Right ventricle myocardium inferior (tissue), 1 donor: ENCODE results near the gene DAAM1. TPM values are rescaled to one million over a fixed set of nuclear protein-coding genes. Genes with fewer than 3 reads are reported as not detected.

Source experiments
- ATAC-seq: fragments of 200-7000 bp; cut with Tn5 transposase; one replicate; pipeline ENCODE4 v1.9.1; 2020; ENCODE audit warnings: mild to moderate bottlenecking, moderate library complexity
- DNase-seq: peaks from one replicate; pipeline ENCODE4 v3.0.0; 2021; ENCODE audit errors: missing footprints
- intact Hi-C: fragments of 100-400 bp; cut with DNase I; formaldehyde crosslinking; loops from one replicate; pipeline ENCODE4 v1.11.0; 2022
- total RNA-seq: library from RNA; stranded (reverse); fragmentation: NEBNext Ultra II Directional; extraction: Animal tissue kit (Norgen Biotek cat#: 25700); gene quantifications from one replicate; pipeline ENCODE4 v1.2.1, GENCODE V29; 2021
- donor health status: DM: no; HTN: yes; CAD: no; lungs with severe emphysema.

The DAAM1 gene
- total RNA-seq, 1 donor from 2014 or later: 120 TPM

GRCh38 chr14:59299731-59300130 is 111.3 kb downstream of the DAAM1 start:
- no peak for DNase-seq
- intact Hi-C loops: no loop called here
- ATAC-seq: no peak

GRCh38 chr14:59301354-59301753 is 112.9 kb downstream of the DAAM1 start:
- ATAC-seq: no peak
- intact Hi-C loops: no loop called here
- DNase-seq: no peak

- no peak for DNase-seq
- no peak for ATAC-seq
- intact Hi-C loops: no loop called here
Observed at GRCh38 chr14:59302313-59302712, 113.8 kb downstream of the DAAM1 start.

GRCh38 chr14:59303216-59303615 is 114.7 kb downstream of the DAAM1 start:
- intact Hi-C loops: no loop called here
- DNase-seq (no peak), ATAC-seq (no peak)

- DNase-seq (no peak), ATAC-seq (no peak)
- intact Hi-C loops: loop anchor here (5.0 kb wide), 1 partner anchor 38 kb away; no protein-coding TSS in a partner anchor
Observed at GRCh38 chr14:59305231-59305630, 116.8 kb downstream of the DAAM1 start.

GRCh38 chr14:59305836-59306555 is 117.5 kb downstream of the DAAM1 start:
- ATAC-seq: no peak
- DNase-seq: no peak
- intact Hi-C loops: loop anchor here (5.0 kb wide), 1 partner anchor 39 kb away; no protein-coding TSS in a partner anchor

- ATAC-seq: no peak
- intact Hi-C loops: loop anchor here (5.0 kb wide), 1 partner anchor 39 kb away; no protein-coding TSS in a partner anchor
Observed at GRCh38 chr14:59306775-59307174, 118.3 kb downstream of the DAAM1 start.

GRCh38 chr14:59308086-59308485 is 119.6 kb downstream of the DAAM1 start:
- intact Hi-C loops: loop anchor here (5.0 kb wide), 1 partner anchor 41 kb away; no protein-coding TSS in a partner anchor
- DNase-seq: no peak
- ATAC-seq: no peak

More at GRCh38 chr14:59306775-59307174, 118.3 kb downstream of the DAAM1 start:
- DNase-seq: no peak

GRCh38 chr14:59308673-59309072 is 120.2 kb downstream of the DAAM1 start:
- DNase-seq (no peak), ATAC-seq (no peak)
- intact Hi-C loops: loop anchor here (5.0 kb wide), 1 partner anchor 41 kb away; no protein-coding TSS in a partner anchor

GRCh38 chr14:59309291-59309900 is 120.9 kb downstream of the DAAM1 start:
- ATAC-seq: no peak
- no peak for DNase-seq
- intact Hi-C loops: loop anchor here (5.0 kb wide), 1 partner anchor 42 kb away; no protein-coding TSS in a partner anchor

- no peak for DNase-seq
- intact Hi-C loops: no loop called here
- ATAC-seq: no peak
Observed at GRCh38 chr14:59310633-59311032, 122.2 kb downstream of the DAAM1 start.

- intact Hi-C loops: no loop called here
- no peak for ATAC-seq
- no peak for DNase-seq
Observed at GRCh38 chr14:59311723-59312122, 123.3 kb downstream of the DAAM1 start.

GRCh38 chr14:59313144-59313651 is 124.7 kb downstream of the DAAM1 start:
- DNase-seq: no peak
- intact Hi-C loops: no loop called here
- ATAC-seq: no peak

- intact Hi-C loops: no loop called here
- DNase-seq (no peak), ATAC-seq (no peak)
Observed at GRCh38 chr14:59313658-59314608, 125.5 kb downstream of the DAAM1 start.

- intact Hi-C loops: no loop called here
- no peak for DNase-seq
- no peak for ATAC-seq
Observed at GRCh38 chr14:59314953-59315599, 126.6 kb downstream of the DAAM1 start.

- intact Hi-C loops: loop anchor here (2.0 kb wide), 1 partner anchor 127 kb away; the partner anchor contains the start of gene DAAM1
- no peak for DNase-seq
- ATAC-seq: no peak
Observed at GRCh38 chr14:59316151-59316830, 127.8 kb downstream of the DAAM1 start.

GRCh38 chr14:59317346-59317745 is 128.9 kb downstream of the DAAM1 start:
- ATAC-seq (no peak), DNase-seq (no peak)
- intact Hi-C loops: loop anchor here (2.0 kb wide), 1 partner anchor 129 kb away; the partner anchor contains the start of gene DAAM1
